Neural crest cell (in vitro differentiated cells): ENCODE measurements around the gene NAT10. TPM values are rescaled to one million over a fixed set of nuclear protein-coding genes. Genes with fewer than 3 reads are reported as not detected.

Experiments
- DNase-seq: peaks from one replicate; pipeline ENCODE4 v3.0.0; 2021; ENCODE audit warnings: low read depth, mixed read lengths, low spot score
- H3K27ac Mint-ChIP-seq: one replicate; pipeline ENCODE4 v1.8.0; 2021; ENCODE audit warnings: mild to moderate bottlenecking, mixed read lengths; ENCODE audit not compliant: unreplicated experiment
- H3K27me3 Mint-ChIP-seq: 2 replicates; pipeline ENCODE4 v1.8.0; 2021; ENCODE audit warnings: low read depth, mild to moderate bottlenecking, mixed read lengths
- H3K36me3 Mint-ChIP-seq: 2 replicates; pipeline ENCODE4 v1.8.0; 2021; ENCODE audit warnings: low read depth, mild to moderate bottlenecking, mixed read lengths
- H3K4me1 Mint-ChIP-seq: 2 replicates; pipeline ENCODE4 v1.8.0; 2021; ENCODE audit warnings: mixed read lengths
- H3K4me3 Mint-ChIP-seq: one replicate; pipeline ENCODE4 v1.8.0; 2021; ENCODE audit warnings: mild to moderate bottlenecking, mixed read lengths
- H3K9me3 Mint-ChIP-seq: 2 replicates; pipeline ENCODE4 v1.8.0; 2021; ENCODE audit warnings: mixed read lengths
- total RNA-seq: library from RNA; stranded (reverse); gene quantifications from 2 replicates; pipeline ENCODE4 v1.2.1, GENCODE V29; 2021
- TF ChIP-seq, protein P1 (sequence below): fragments of 200-600 bp; sonication (generic); conservative IDR thresholded peaks from 2 replicates; pipeline ENCODE4 v1.5.0; 2021; ENCODE audit warnings: antibody characterized with exemption, mild to moderate bottlenecking

The NAT10 gene
- total RNA-seq, 1 donor from 2014 or later, result 70.8 TPM

GRCh38 chr11:34114471-34114870 lies 9.0 kb downstream of the NAT10 start:
- no peaks in the 10 kb centered on the region for H3K4me1 Mint-ChIP-seq
- no peak overlapping the region for H3K27ac Mint-ChIP-seq
- DNase-seq, result no peak
- H3K4me3 Mint-ChIP-seq, result no peak overlapping the region
- no peaks in the 10 kb centered on the region for H3K9me3 Mint-ChIP-seq
- H3K36me3 Mint-ChIP-seq, result peaks cover 16% of the 10 kb centered on the region
- H3K27me3 Mint-ChIP-seq, result no peaks in the 10 kb centered on the region
- TF ChIP-seq, protein P1, sequence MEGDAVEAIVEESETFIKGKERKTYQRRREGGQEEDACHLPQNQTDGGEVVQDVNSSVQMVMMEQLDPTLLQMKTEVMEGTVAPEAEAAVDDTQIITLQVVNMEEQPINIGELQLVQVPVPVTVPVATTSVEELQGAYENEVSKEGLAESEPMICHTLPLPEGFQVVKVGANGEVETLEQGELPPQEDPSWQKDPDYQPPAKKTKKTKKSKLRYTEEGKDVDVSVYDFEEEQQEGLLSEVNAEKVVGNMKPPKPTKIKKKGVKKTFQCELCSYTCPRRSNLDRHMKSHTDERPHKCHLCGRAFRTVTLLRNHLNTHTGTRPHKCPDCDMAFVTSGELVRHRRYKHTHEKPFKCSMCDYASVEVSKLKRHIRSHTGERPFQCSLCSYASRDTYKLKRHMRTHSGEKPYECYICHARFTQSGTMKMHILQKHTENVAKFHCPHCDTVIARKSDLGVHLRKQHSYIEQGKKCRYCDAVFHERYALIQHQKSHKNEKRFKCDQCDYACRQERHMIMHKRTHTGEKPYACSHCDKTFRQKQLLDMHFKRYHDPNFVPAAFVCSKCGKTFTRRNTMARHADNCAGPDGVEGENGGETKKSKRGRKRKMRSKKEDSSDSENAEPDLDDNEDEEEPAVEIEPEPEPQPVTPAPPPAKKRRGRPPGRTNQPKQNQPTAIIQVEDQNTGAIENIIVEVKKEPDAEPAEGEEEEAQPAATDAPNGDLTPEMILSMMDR, result no peak

- Mint-ChIP-seq H3K9me3 (no peaks in the 10 kb centered on the region), H3K27ac (no peak overlapping the region), H3K36me3 (peaks cover 17% of the 10 kb centered on the region), H3K4me3 (no peak overlapping the region), H3K4me1 (no peaks in the 10 kb centered on the region), H3K27me3 (no peaks in the 10 kb centered on the region)
- DNase-seq, result no peak
- TF ChIP-seq, protein P1, result no peak
These were observed 15.2 kb downstream of the NAT10 start for GRCh38 chr11:34120651-34121050.

- DNase-seq, result no peak
- no peaks in the 10 kb centered on the region for H3K4me1 Mint-ChIP-seq
- no peaks in the 10 kb centered on the region for H3K9me3 Mint-ChIP-seq
- H3K4me3 Mint-ChIP-seq, result no peak overlapping the region
- no peaks in the 10 kb centered on the region for H3K27me3 Mint-ChIP-seq
- H3K27ac Mint-ChIP-seq, result no peak overlapping the region
- peaks cover 24% of the 10 kb centered on the region for H3K36me3 Mint-ChIP-seq
- TF ChIP-seq, protein P1, result no peak
These were observed 19.6 kb downstream of the NAT10 start for GRCh38 chr11:34124885-34125668.

DNA sequence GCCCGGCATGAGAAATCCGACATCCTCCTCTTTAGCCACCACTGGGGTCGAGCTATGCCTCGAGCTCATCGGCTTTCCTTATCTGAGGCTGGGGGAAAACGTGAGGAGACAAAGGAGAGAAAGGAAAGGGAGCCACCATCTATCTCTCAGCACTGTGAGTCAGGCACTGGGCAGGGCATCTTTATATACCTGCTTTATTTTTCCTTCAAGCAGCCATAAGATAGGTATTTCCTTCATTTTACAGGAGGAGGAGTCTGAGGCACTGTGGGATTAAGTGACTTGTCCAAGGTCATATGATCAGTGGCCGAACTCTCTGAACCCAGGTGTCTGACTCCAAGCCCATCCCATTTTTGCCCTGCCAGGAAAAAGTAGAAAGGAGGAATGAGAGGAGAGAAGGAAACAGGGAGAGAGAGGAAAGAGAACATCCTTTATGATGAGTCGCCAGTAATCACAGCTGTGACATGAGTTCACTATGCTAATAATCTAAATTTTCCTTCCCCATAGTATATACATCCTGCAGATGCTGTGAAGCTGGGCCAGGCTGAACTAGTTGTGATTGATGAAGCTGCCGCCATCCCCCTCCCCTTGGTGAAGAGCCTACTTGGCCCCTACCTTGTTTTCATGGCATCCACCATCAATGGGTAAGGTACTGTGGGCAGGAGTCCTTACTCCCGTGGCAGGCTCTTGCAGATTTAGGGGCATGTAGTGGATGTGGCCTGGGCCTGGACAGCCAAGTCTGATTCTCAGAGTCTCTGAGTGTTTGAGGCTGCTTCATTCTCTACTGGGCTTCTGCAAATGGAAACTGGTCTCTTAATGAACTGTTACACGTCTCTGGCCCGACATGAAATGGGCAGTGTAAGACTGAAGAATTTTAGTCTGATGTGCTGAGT lies 21.8 kb downstream of the NAT10 start:
- H3K27me3 Mint-ChIP-seq, result no peaks in the 10 kb centered on the region

GRCh38 chr11:34128824-34129223 lies 23.4 kb downstream of the NAT10 start:
- Mint-ChIP-seq H3K27me3 (no peaks in the 10 kb centered on the region), H3K9me3 (no peaks in the 10 kb centered on the region), H3K36me3 (peaks cover 16% of the 10 kb centered on the region), H3K4me1 (no peaks in the 10 kb centered on the region), H3K27ac (no peak overlapping the region), H3K4me3 (no peak overlapping the region)
- TF ChIP-seq, protein P1, result no peak
- no peak for DNase-seq

More for the DNA sequence above, 21.8 kb downstream of the NAT10 start:
- no peak for DNase-seq
- no peaks in the 10 kb centered on the region for H3K9me3 Mint-ChIP-seq
- H3K36me3 Mint-ChIP-seq, result peaks cover 21% of the 10 kb centered on the region
- H3K4me1 Mint-ChIP-seq, result no peaks in the 10 kb centered on the region
- no peak overlapping the region for H3K4me3 Mint-ChIP-seq
- peak overlapping the region; percentile 21 for H3K27ac Mint-ChIP-seq
- TF ChIP-seq, protein P1, result no peak
